IMR-90 (cell line): ENCODE data around the gene NEO1. TPM values are rescaled to one million over a fixed set of nuclear protein-coding genes. Genes with fewer than 3 reads are reported as not detected.

Experiments used
- ATAC-seq: fragments of 200-7000 bp; cut with Tn5 transposase; 2 replicates; pipeline ENCODE4 v1.9.1; 2020; ENCODE audit warnings: low read depth, mild to moderate bottlenecking, moderate library complexity
- BruUV-seq: library from RNA; stranded (reverse); fragments of 400-500 nt; replicated peaks from 2 replicates; lab custom pipeline; 2021; lab: Mats Ljungman, UMichigan
- CTCF ChIA-PET: fragments of 300-600 bp; formaldehyde crosslinking; extraction: SDS; loops from one replicate; lab custom pipeline; 2021; ENCODE audit warnings: antibody characterized with exemption; lab: Yijun Ruan, JAX
- POLR2A ChIA-PET: fragments of 300-600 bp; sonication (Branson Sonifier 250); formaldehyde crosslinking; loops from one replicate; lab custom pipeline; 2022; ENCODE audit warnings: antibody characterized with exemption; ENCODE audit not compliant: unreplicated experiment; lab: Charles Lee
- DNase-seq: peaks from one replicate; pipeline ENCODE4 v3.0.0; 2013
- H2AFZ ChIP-seq: replicated peaks from 2 replicates; pipeline ENCODE3; 2013; ENCODE audit warnings: low read length, mild to moderate bottlenecking; ENCODE audit not compliant: poor library complexity
- H2AK5ac ChIP-seq: 2 replicates; pipeline ENCODE4 v1.6.1; 2013; ENCODE audit warnings: low read depth, low read length, inconsistent platforms
- H2AK9ac ChIP-seq: replicated peaks from 2 replicates; pipeline ENCODE3; 2013; ENCODE audit warnings: mild to moderate bottlenecking, low read depth, low read length, moderate library complexity; ENCODE audit not compliant: poor library complexity
- H2BK120ac ChIP-seq: 2 replicates; pipeline ENCODE4 v1.6.1; 2013; ENCODE audit warnings: low read depth, low read length, inconsistent platforms
- H2BK15ac ChIP-seq: 3 replicates; pipeline ENCODE4 v1.6.1; 2013; ENCODE audit warnings: low read depth, low read length, inconsistent platforms
- H2BK20ac ChIP-seq: 2 replicates; pipeline ENCODE4 v1.6.1; 2013; ENCODE audit warnings: low read depth, mild to moderate bottlenecking, inconsistent platforms, low read length, moderate library complexity
- H2BK5ac ChIP-seq: 2 replicates; pipeline ENCODE4 v1.6.1; 2013; ENCODE audit warnings: mild to moderate bottlenecking, low read depth, low read length, inconsistent platforms; ENCODE audit not compliant: poor library complexity, severe bottlenecking
- H3K14ac ChIP-seq: replicated peaks from 2 replicates; pipeline ENCODE4 v1.6.1; 2013; ENCODE audit warnings: low read depth, low read length, inconsistent platforms
- H3K18ac ChIP-seq: 2 replicates; pipeline ENCODE4 v1.6.1; 2013; ENCODE audit warnings: low read depth, low read length, control low read depth
- H3K23ac ChIP-seq: 2 replicates; pipeline ENCODE4 v1.6.1; 2013; ENCODE audit warnings: low read depth, low read length, inconsistent platforms
- H3K27ac ChIP-seq: 2 replicates; pipeline ENCODE4 v1.5.1; 2013; ENCODE audit warnings: mild to moderate bottlenecking, control low read depth, low read length; ENCODE audit not compliant: insufficient read depth
- H3K27me3 ChIP-seq: 2 replicates; pipeline ENCODE4 v1.6.1; 2013; ENCODE audit warnings: low read length; ENCODE audit not compliant: control insufficient read depth, insufficient read depth
- H3K36me3 ChIP-seq: 2 replicates; pipeline ENCODE4 v1.6.1; 2013; ENCODE audit warnings: low read length, mixed read lengths; ENCODE audit not compliant: control insufficient read depth, insufficient read depth
- H3K4ac ChIP-seq: 2 replicates; pipeline ENCODE4 v1.6.1; 2013; ENCODE audit warnings: low read depth, low read length, inconsistent platforms
- H3K4me1 ChIP-seq: 2 replicates; pipeline ENCODE4 v1.6.1; 2013; ENCODE audit warnings: low read length, mixed read lengths; ENCODE audit not compliant: control insufficient read depth, insufficient read depth
- H3K4me2 ChIP-seq: 2 replicates; pipeline ENCODE4 v1.6.1; 2013; ENCODE audit warnings: low read depth, mild to moderate bottlenecking, control low read depth, low read length, moderate library complexity
- H3K4me3 ChIP-seq: 2 replicates; pipeline ENCODE4 v1.5.1; 2013; ENCODE audit warnings: low read depth, mild to moderate bottlenecking, control low read depth, low read length, moderate library complexity; ENCODE audit not compliant: insufficient read depth
- H3K56ac ChIP-seq: 2 replicates; pipeline ENCODE4 v1.6.1; 2013; ENCODE audit warnings: low read length, inconsistent platforms; ENCODE audit not compliant: insufficient read depth; ENCODE audit errors: extremely low read depth
- H3K79me1 ChIP-seq, 2 experiments: 2 replicates each; pipeline ENCODE4 v1.6.1; 2013; ENCODE audit warnings: low read length in 2 of 2, inconsistent platforms in 1 of 2, low read depth in 1 of 2
- H3K9ac ChIP-seq: 2 replicates; pipeline ENCODE4 v1.6.1; 2013; ENCODE audit warnings: low read depth, low read length, control low read depth
- H3K9me1 ChIP-seq: 2 replicates; pipeline ENCODE4 v1.6.1; 2013; ENCODE audit warnings: low read length, inconsistent platforms; ENCODE audit not compliant: insufficient read depth
- H3K9me3 ChIP-seq: 2 replicates; pipeline ENCODE4 v1.6.1; 2013; ENCODE audit warnings: low read length; ENCODE audit not compliant: control insufficient read depth, insufficient read depth
- H4K20me1 ChIP-seq: 2 replicates; pipeline ENCODE4 v1.6.1; 2013; ENCODE audit warnings: low read length, inconsistent platforms; ENCODE audit not compliant: insufficient read depth
- H4K5ac ChIP-seq: 2 replicates; pipeline ENCODE4 v1.6.1; 2013; ENCODE audit warnings: mild to moderate bottlenecking, low read depth, low read length, control low read depth
- H4K8ac ChIP-seq, 2 experiments: 2 replicates each; pipeline ENCODE4 v1.6.1; 2013; ENCODE audit warnings: low read depth in 2 of 2, low read length in 2 of 2, control low read depth in 1 of 2, inconsistent platforms in 1 of 2
- H4K91ac ChIP-seq: 2 replicates; pipeline ENCODE4 v1.6.1; 2013; ENCODE audit warnings: low read depth, low read length, inconsistent platforms; ENCODE audit not compliant: insufficient read depth
- FOS ChIP-seq: fragments of 150-350 bp; IDR thresholded peaks from 2 replicates; pipeline ENCODE4 v1.6.1; 2016; ENCODE audit warnings: low read depth, low read length
- POLR2A ChIP-seq: IDR thresholded peaks from 2 replicates; pipeline ENCODE4 v1.6.1; 2012; ENCODE audit warnings: mild to moderate bottlenecking, low read depth, low read length
- WGBS, 2 experiments: methylation state at CpG; one replicate each; pipeline versions ENCODE4 v1.1.5 to v1.1.7; 2013; ENCODE audit warnings: missing lambda C conversion rate in 2 of 2; ENCODE audit not compliant: insufficient read length in 1 of 2; ENCODE audit errors: extremely low coverage in 2 of 2; 5-methylcytosine and 5-hydroxymethylcytosine counted together
- dilution Hi-C: fragments of 300-500 bp; cut with HindIII; formaldehyde crosslinking; loops from one replicate; pipeline ENCODE4 v1.14.3; 2018; ENCODE audit warnings: low sequenced_read_pairs; ENCODE audit not compliant: unreplicated experiment
- in situ Hi-C: fragments of 300-500 bp; cut with MboI; formaldehyde crosslinking; loops from 3 replicates; pipeline ENCODE4 v1.14.3; 2019; ENCODE audit warnings: low sequenced_read_pairs, inconsistent platforms, mixed read lengths
- intact Hi-C: fragments of 100-400 bp; cut with micrococcal nuclease; formaldehyde crosslinking; loops from 2 replicates; pipeline ENCODE4 v1.10.0; 2022
- polyA plus RNA-seq, 3 experiments: library from polyadenylated mRNA; depleted of rRNA; stranded (reverse); fragments of >200 nt; gene quantifications; 2 replicates each; pipeline ENCODE4 v1.2.3, GENCODE V29; 2012; ENCODE audit warnings: low replicate concordance in 1 of 3
- total RNA-seq: library from RNA; depleted of rRNA; stranded (reverse); fragments of >200 nt; gene quantifications from 2 replicates; pipeline ENCODE4 v1.2.3, GENCODE V29; 2012

The NEO1 gene
- total and polyA plus RNA-seq, 2 of the 4 experiments (the other 2 are of a cell fraction): 16.3 to 18.5 TPM

DNA sequence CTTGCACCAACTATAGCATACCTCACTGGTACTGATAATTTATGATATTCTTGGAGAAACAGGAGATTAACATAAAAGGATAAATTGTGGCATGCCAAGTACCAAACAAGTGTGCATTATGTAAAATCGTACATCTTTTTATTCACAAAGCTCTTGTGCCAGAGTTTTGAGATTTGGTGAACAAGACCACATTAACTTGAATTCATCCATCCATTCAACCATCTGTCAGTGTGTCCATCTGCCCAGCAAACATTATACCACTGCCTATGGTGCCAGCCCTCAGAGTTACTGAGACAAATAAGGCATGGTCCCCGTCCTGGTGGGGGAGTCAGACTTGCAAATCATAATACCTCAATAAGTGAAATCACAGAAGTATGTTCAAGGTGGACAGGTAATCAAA lies 17.0 kb upstream of the NEO1 start:
- Histone ChIP-seq H3K27me3 (peaks cover 19% of the 10 kb centered on the region), H3K4me2 (no peak overlapping the region), H3K27ac (no peak overlapping the region), H2BK5ac (no peak overlapping the region), H3K79me1 (no peaks in the 10 kb centered on the region), H3K9me3 (no peaks in the 10 kb centered on the region), H2BK120ac (no peak overlapping the region), H2AK9ac (no peak overlapping the region), H3K4me3 (no peak overlapping the region), H3K9me1 (no peaks in the 10 kb centered on the region; the same call in 1 of the 2 replicates), H4K8ac (no peak overlapping the region), H2BK15ac (no peak overlapping the region), H2BK20ac (no peak overlapping the region), H4K91ac (no peak overlapping the region), H3K9ac (no peak overlapping the region), H3K56ac (no peak overlapping the region), H3K36me3 (no peaks in the 10 kb centered on the region), H3K4me1 (0 out of 2 replicates have a peak, but pooled peaks cover 2% of the 10 kb centered on the region), H3K23ac (no peak overlapping the region), H3K4ac (no peak overlapping the region), H2AK5ac (no peak overlapping the region), H3K14ac (no peak overlapping the region), H4K5ac (no peak overlapping the region), H4K20me1 (no peaks in the 10 kb centered on the region), H3K18ac (no peak overlapping the region), H2AFZ (no peak overlapping the region)
- CTCF ChIA-PET: no interaction called here
- in situ Hi-C loops: no loop called here
- POLR2A ChIA-PET: no interaction called here
- no CpG with 5 or more reads among the region's 2 CpGs for WGBS, 2 experiments
- ATAC-seq (no peak), DNase-seq (no peak)
- BruUV-seq: no TSS peak
- TF ChIP-seq POLR2A (no peak), FOS (no peak)
- dilution Hi-C loops: no loop called here
- intact Hi-C loops: no loop called here
